Measurements from ENCODE around the gene RGS14.

- TF ChIP-seq CTCF (conservative IDR thresholded peaks at IDR 0.05; ENCODE audit: low read length) (no peak), EZH2phosphoT487 (IDR thresholded peaks at IDR 0.05; ENCODE audit: borderline replicate concordance, low read depth, low read length) (no peak)
Observed at GRCh38 chr5:177336603-177337494, 20.9 kb upstream of the RGS14 start.
